HG03159 (cell line): Measurements from ENCODE around the gene ANKRD11.
"Not testable (repeated sequence)": the region's sequence is repeated elsewhere in the genome, so short reads cannot be mapped to it uniquely, and the experiment has no call there.

ENCODE experiments used
- ATAC-seq: cut with Tn5 transposase; IDR thresholded peaks from one replicate; pipeline ENCODE4 v1.9.1; 2021; ENCODE audit warnings: mild to moderate bottlenecking, moderate library complexity; ENCODE audit not compliant: unreplicated experiment

The ANKRD11 gene

GRCh38 chr16:89389504-89390223 is 100.7 kb downstream of the ANKRD11 start:
- not testable (repeated sequence) for ATAC-seq

DNA sequence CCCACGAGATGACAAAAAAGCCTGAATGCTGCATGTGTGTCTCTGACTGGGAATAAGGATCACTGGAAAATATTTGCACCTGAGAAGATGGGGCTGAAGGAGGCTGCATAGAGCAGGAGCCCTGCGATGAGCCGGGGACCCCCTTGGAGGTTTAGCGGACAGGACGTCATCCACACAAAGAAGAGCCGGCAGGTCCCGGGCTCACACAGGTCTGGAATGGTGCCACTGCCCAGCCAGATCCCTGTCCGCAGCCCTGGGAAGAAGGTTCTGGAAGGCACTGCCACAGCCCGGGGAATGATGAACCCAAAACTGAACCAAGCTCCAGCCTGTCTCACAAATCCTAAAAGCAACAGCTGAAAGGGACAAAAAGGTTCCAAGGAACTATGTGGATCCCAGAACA is 101.8 kb downstream of the ANKRD11 start:
- no peak for ATAC-seq

GRCh38 chr16:89386306-89387185 is 103.8 kb downstream of the ANKRD11 start:
- no peak for ATAC-seq

DNA sequence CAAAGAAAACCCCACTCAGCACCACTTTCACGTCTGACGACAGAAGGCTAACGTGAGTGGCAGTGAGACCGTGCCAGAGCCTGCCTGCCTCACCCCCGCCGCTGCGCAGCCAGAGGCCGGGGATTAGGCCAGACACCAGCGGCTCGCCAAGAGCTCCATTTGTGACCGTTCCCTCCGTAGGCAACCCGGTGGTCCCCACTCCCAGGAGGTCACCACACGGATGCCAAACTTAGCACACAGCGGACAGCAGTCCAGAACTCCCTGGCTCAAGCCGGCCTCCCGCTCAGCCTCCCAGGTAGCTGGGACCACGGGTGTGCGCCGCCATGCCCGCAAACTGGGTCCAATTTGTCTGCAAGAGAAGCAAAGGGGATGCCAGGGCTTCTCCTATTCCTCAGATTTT is 104.6 kb downstream of the ANKRD11 start:
- ATAC-seq, result no peak

GRCh38 chr16:89384282-89384681 is 106.1 kb downstream of the ANKRD11 start:
- no peak for ATAC-seq

DNA sequence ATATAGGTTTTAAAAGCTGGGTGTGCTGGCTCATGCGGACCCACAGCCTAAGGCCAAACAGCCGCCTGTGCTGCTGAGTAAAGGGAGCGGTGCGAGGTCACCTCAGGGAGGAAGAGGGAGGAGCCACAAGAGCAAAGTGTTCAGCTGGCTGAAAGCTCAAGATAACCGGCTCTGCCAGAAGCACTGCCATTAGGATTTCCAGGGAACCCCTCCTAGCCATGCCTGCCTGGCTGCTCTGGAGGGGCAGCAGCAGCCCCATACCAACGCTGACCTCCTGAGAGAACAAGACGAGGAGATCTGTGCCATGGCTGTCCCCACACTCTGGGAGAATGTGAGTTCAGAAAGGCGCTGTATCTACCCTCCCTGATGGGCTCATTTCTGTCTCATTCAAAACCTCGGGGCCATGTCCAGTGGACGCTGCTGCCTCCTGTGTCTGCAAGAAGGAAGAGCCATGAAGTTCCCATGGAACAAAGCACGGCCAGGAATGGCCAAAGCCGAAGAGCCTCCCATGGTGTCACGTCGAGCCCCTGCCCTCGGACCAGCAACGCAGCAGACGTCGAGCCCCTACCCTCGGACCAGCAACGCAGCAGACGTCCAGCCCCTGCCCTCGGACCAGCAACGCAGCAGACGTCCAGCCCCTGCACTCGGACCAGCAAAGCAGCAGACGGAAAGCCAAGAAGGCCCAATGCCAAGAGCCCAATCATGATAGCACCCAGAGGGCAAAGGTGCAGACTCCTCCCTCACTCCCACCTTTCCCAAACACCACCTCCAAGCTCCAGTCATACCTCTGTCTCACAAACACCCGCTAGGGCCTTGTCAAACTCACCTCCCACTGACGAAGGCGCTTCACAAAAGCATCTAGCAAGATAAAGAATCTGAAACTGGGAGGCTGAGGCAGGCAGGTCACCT is 107.0 kb downstream of the ANKRD11 start:
- ATAC-seq, result no peak

DNA sequence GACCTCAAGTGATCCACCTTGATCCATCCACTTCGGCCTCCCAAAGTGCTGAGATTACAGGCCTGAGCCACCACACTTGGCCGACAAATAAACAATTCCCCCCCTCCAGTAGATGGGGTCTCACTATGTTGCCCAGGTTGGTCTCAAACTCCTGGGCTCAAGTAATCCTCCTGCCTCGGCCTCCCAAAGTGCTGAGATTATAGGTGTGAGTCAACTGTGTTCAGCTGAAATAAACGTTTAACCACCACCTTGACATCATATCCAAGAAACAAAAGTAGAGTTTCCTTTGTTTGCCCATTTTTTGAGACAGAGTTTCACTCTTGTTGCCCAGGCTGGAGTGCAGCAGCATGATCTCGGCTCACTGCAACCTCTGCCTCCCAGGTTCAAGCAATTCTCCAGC is 107.8 kb downstream of the ANKRD11 start:
- not testable (repeated sequence) for ATAC-seq

DNA sequence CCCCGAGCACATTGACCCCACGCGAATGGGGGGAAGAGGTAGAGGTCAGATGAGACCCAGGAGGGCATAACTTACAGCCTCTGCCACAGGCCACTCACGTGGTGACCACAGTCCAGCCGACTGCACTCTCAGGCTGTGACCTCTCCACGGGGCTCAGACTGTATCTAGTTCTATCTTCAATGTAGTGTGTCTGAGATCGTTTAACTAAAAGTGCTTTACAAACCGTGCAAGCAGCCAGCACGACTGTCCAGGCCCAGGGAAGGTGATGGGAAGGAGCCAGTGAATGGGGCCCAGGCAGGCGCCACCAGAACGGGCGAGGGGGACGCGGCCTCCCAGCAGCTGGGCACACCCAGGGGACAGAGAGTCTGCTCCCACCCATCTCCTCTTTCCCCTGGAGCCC is 108.6 kb downstream of the ANKRD11 start:
- no peak for ATAC-seq

- no peak for ATAC-seq
Observed at GRCh38 chr16:89380681-89381080, 109.7 kb downstream of the ANKRD11 start.

DNA sequence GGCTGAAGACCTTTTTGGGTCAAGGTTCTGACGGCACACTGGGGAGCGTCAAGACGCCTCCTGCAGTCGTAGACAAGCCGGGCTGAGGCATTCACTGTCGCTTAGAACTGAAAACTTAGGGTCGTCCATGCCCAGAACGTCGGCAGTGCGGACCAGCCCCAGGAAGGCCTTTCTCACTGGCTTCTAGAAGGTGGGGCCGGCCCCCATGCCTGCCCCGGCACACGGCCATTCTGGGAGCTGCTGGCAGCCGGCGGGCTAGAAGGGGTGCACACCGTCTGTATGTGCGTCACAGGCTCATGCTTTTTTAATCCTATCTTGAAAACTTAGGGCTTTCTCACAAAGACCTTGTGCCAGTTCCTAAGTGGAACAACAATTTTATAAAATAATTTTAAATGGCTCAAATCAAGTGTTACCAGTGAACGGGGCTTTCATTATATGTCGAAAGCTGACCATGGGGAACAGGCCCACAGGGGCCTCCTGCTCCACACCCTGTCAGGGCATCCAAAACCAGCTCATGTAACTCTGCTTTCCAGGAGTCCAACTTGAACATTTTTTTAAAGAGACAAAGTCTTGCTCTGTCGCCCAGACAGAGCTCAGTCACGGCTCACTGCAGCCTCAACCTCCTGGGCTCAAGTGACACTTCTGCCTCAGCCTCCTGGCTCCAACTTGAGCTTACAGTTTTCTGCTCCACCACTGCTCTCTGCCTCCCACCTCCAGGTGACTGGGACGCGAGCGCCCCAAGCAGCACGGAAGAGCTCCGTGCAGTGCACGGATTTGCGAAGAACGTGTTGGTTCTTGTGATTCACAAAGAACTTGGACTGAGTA is 111.2 kb downstream of the ANKRD11 start:
- no peak for ATAC-seq

- ATAC-seq, result no peak
Observed at GRCh38 chr16:89377453-89377848, 112.9 kb downstream of the ANKRD11 start.

DNA sequence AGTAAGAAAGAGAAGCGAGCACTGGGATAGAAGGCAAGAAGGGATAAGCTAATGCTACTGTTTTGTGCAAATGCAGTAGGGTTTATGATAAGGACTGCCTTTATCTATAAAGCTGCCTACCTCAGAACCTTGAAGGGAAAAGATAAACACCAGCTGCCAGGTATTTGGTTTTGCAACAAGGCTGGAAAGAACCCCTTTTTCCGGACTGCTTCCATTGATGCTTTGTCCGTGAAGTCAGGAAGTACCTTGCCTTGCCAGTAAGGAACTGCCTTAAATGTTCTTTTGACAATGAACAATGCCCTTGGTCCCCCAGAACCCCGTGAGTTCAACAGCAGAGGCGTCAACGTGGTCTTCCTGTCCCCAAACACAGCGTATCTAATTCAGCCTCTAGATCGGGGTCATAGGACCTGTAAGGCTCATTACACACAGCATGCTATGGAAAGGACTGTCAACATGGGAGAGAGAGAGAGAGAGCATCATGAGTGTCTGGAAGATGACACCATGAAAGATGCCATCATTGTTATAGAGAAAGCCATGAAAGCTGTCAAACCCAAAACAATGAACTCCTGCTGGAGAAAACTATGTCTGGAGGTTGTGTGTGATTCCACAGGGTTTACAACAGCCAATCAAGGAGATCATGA is 113.4 kb downstream of the ANKRD11 start:
- no peak for ATAC-seq

- ATAC-seq, result no peak
Observed at GRCh38 chr16:89375686-89376085, 114.7 kb downstream of the ANKRD11 start.

DNA sequence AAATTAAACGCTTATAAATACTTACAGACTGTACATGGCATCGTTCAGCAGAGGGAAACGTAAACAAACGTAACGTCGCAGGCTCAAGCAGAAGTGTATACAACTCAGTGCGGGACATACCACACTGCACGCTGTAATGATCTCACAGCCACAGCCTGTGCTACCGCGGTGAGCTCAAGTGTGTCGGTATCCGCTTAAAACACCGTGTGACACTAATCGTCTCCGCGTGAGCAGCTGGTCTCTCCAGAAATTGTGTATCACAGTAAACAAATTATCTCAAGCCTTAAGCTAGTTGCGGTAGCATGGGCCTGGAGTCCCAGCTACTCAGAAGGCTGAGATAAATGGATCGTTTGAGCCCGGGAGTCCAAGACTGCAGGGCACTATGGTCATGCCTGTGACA is 115.3 kb downstream of the ANKRD11 start:
- peak; percentile 65 for ATAC-seq

GRCh38 chr16:89374393-89374960 is 115.9 kb downstream of the ANKRD11 start:
- no peak for ATAC-seq

GRCh38 chr16:89373355-89374110 is 116.8 kb downstream of the ANKRD11 start:
- ATAC-seq, result no peak

DNA sequence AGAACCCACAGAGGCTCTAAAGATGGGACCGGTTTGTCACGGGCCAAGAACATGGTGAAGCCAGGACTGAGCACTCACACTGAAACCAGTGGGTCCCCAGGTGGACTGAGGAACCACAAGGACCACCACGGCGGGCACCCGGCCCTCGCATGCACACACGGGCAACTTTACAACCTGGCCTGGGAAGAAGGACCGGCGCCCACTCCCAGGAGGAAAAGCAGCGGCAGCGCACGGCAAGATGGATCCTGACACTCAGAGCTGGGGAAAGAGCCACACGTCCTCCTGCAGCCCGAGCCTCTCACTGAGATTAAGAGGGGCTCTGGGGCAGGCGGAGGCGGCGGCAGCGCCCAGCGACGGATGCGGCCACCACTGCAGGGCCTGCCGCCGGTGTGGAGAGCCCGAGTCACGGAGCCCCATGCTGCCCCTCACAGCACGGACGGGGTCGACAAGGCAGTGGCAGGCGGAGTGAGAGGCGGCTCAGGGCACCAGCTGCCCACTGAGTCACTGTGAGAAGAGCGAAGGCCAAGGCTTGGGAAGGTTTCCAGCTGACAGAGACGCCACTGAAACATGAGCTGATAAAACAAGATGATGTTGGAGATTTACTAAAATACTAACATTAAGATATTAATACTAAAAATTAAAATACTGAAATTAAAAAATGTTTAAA is 118.3 kb downstream of the ANKRD11 start:
- ATAC-seq, result no peak

DNA sequence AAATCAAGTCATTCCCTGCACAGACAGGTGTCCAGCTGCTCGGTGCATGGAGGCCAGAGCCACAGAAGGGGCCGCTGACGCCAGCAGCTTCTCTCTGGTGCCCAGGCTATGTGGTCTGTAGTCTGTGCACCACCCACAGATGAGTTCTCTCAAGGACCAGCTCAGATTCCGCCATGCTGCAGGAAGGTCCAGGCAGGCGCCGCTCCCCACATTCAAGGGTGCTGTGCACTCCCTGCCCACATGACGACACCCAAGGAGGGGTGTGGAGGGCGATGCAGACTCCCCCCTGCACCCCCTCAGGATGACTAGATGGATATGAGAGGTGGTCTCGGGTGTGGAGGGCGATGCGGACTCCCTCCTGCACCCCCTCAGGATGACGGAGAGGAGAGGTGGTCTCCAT is 119.0 kb downstream of the ANKRD11 start:
- no peak for ATAC-seq
